B cell (primary cell): Measurements from ENCODE around the gene TIAM1. TPM values are rescaled to one million over a fixed set of nuclear protein-coding genes. Genes with fewer than 3 reads are reported as not detected.

Experiments
- ATAC-seq: fragments of 200-7000 bp; cut with Tn5 transposase; one replicate; pipeline ENCODE4 v1.10.0; 2021; ENCODE audit warnings: low read depth, mild to moderate bottlenecking, moderate number of reproducible peaks, moderate library complexity
- CTCF ChIA-PET: fragments of 350-600 bp; sonication (Branson Sonifier 250); formaldehyde crosslinking; loops from one replicate; lab custom pipeline; 2021; ENCODE audit warnings: antibody characterized with exemption, inconsistent platforms; lab: Charles Lee
- POLR2A ChIA-PET: fragments of 350-600 bp; sonication (Branson Sonifier 250); formaldehyde crosslinking; loops from one replicate; lab custom pipeline; 2021; ENCODE audit warnings: antibody characterized with exemption; lab: Charles Lee
- DNase-seq: peaks from one replicate; pipeline ENCODE4 v3.0.0; 2013
- H2AFZ ChIP-seq: 2 replicates; pipeline ENCODE4 v1.6.1; 2012; ENCODE audit warnings: mild to moderate bottlenecking, low read depth, low read length; ENCODE audit not compliant: insufficient read depth, poor library complexity, severe bottlenecking
- H3K27ac ChIP-seq, 2 donors: 1 replicate in 1 of 2; 2 replicates in 1 of 2; pipeline ENCODE4 v1.5.1; 2012 to 2013; ENCODE audit warnings: low read length in 2 of 2, mild to moderate bottlenecking in 2 of 2, moderate library complexity in 1 of 2
- H3K27me3 ChIP-seq, 4 experiments: fragments of 200-600 bp in 1 of 4; sonication (generic) in 1 of 4; replicated peaks in 1 of 4; 1 replicate in 2 of 4; 2 replicates in 2 of 4; pipeline versions ENCODE4 v1.6.1 to v1.7.0; 2013 to 2016; ENCODE audit warnings: low read length in 3 of 4, mild to moderate bottlenecking in 2 of 4, mixed read lengths in 1 of 4, moderate library complexity in 1 of 4; ENCODE audit not compliant: insufficient read depth in 4 of 4, control insufficient read depth in 3 of 4; ENCODE audit errors: control extremely low read depth in 1 of 4
- H3K36me3 ChIP-seq, 2 experiments: replicated peaks in 1 of 2; 1 replicate in 1 of 2; 2 replicates in 1 of 2; pipeline versions ENCODE4 v1.6.1 to v1.7.1; 2013; ENCODE audit warnings: low read length in 1 of 2; ENCODE audit not compliant: insufficient read depth in 2 of 2, control insufficient read depth in 1 of 2; ENCODE audit errors: control extremely low read depth in 1 of 2, extremely low read depth in 1 of 2
- H3K4me1 ChIP-seq, 2 donors: fragments of 200-600 bp in 1 of 2; sonication (generic) in 1 of 2; 1 replicate in 1 of 2; 2 replicates in 1 of 2; pipeline versions ENCODE4 v1.5.1 to v1.6.1; 2013 to 2017; ENCODE audit warnings: low read length in 2 of 2; ENCODE audit not compliant: control insufficient read depth in 2 of 2, insufficient read depth in 2 of 2
- H3K4me2 ChIP-seq: replicated peaks from 2 replicates; pipeline ENCODE3; 2012; ENCODE audit warnings: mild to moderate bottlenecking, low read depth, low read length; ENCODE audit not compliant: poor library complexity, severe bottlenecking
- H3K4me3 ChIP-seq, 5 experiments: fragments of 200-600 bp in 1 of 5; sonication (generic) in 1 of 5; 1 replicate in 3 of 5; 2 replicates in 2 of 5; pipeline versions ENCODE4 v1.5.1 to v1.7.0; 2011 to 2016; ENCODE audit warnings: low read length in 4 of 5, mild to moderate bottlenecking in 4 of 5, low read depth in 2 of 5, control low read depth in 1 of 5, moderate library complexity in 1 of 5; ENCODE audit not compliant: insufficient read depth in 1 of 5; ENCODE audit errors: control extremely low read depth in 1 of 5, extremely low read depth in 1 of 5
- H3K79me2 ChIP-seq: fragments of 200-600 bp; sonication (generic); one replicate; pipeline ENCODE4 v1.6.0; 2016; ENCODE audit warnings: low read length; ENCODE audit not compliant: control insufficient read depth, insufficient read depth
- H3K9ac ChIP-seq: fragments of 200-600 bp; sonication (generic); 2 replicates; pipeline ENCODE4 v1.6.1; 2017; ENCODE audit warnings: mild to moderate bottlenecking, low read length, moderate library complexity
- H3K9me3 ChIP-seq, 3 donors: one replicate each; pipeline versions ENCODE4 v1.6.1 to v1.7.1; 2013; ENCODE audit warnings: low read length in 2 of 3; ENCODE audit not compliant: control insufficient read depth in 2 of 3, insufficient read depth in 1 of 3; ENCODE audit errors: control extremely low read depth in 1 of 3
- H4K20me1 ChIP-seq: 2 replicates; pipeline ENCODE4 v1.6.0; 2012; ENCODE audit warnings: mild to moderate bottlenecking, low read length; ENCODE audit not compliant: insufficient read depth, control insufficient read depth, poor library complexity, severe bottlenecking
- H3K27ac Mint-ChIP-seq: one replicate; pipeline ENCODE4 v1.8.0; 2021; ENCODE audit warnings: mixed read lengths
- H3K27me3 Mint-ChIP-seq: one replicate; pipeline ENCODE4 v1.8.0; 2021; ENCODE audit warnings: mixed read lengths
- H3K4me1 Mint-ChIP-seq: one replicate; pipeline ENCODE4 v1.8.0; 2021; ENCODE audit warnings: mixed read lengths
- H3K4me3 Mint-ChIP-seq: one replicate; pipeline ENCODE4 v1.8.0; 2021; ENCODE audit warnings: mixed read lengths
- H3K9me3 Mint-ChIP-seq: one replicate; pipeline ENCODE4 v1.8.0; 2022; ENCODE audit warnings: mixed read lengths; ENCODE audit not compliant: insufficient read depth
- CTCF ChIP-seq: fragments of 200-600 bp; IDR thresholded peaks from one replicate; pipeline ENCODE4 v1.8.0; 2022; ENCODE audit warnings: antibody characterized with exemption, mild to moderate bottlenecking
- EZH2 ChIP-seq: IDR thresholded peaks from 2 replicates; pipeline ENCODE4 v1.6.1; 2012; ENCODE audit warnings: borderline replicate concordance, low read depth, mild to moderate bottlenecking, moderate library complexity, low read length; ENCODE audit not compliant: insufficient read depth, poor library complexity, severe bottlenecking
- WGBS: methylation state at CpG from one replicate; pipeline ENCODE4 v1.1.5; 2013; ENCODE audit warnings: missing lambda C conversion rate; ENCODE audit not compliant: insufficient coverage; 5-methylcytosine and 5-hydroxymethylcytosine counted together
- intact Hi-C: fragments of 100-400 bp; cut with micrococcal nuclease; formaldehyde crosslinking; loops from one replicate; pipeline ENCODE4 v1.10.0; 2022
- polyA plus RNA-seq: library from polyadenylated mRNA; depleted of rRNA; stranded (reverse); fragments of >200 nt; gene quantifications from 2 replicates; pipeline ENCODE4 v1.2.3, GENCODE V29; 2012
- total RNA-seq, 2 donors: library from RNA; stranded (reverse); fragments of 120-200 nt in 1 of 2; gene quantifications; 1 replicate in 1 of 2; 2 replicates in 1 of 2; pipeline versions ENCODE4 v1.2.3 to v1.2.4, GENCODE V29; 2013 to 2022

TIAM1 gene
- total and polyA plus RNA-seq, 2 donors (not counting 1 experiment from before 2014, with no cell fraction given): 0.51 to 1.0 TPM

- POLR2A ChIA-PET: no interaction called here
- H3K4me2 ChIP-seq: no peak overlapping the region
- no peak overlapping the region for H3K27ac Mint-ChIP-seq
Measured at GRCh38 chr21:31107871-31108270, 236.2 kb downstream of the TIAM1 start.

More at GRCh38 chr21:31107871-31108270, 236.2 kb downstream of the TIAM1 start:
- Mint-ChIP-seq H3K4me3 (no peak overlapping the region), H3K27me3 (no peaks in the 10 kb centered on the region), H3K4me1 (peaks cover 26% of the 10 kb centered on the region), H3K9me3 (no peaks in the 10 kb centered on the region)
- ATAC-seq (no peak), DNase-seq (no peak)
- H3K36me3 ChIP-seq: no peaks in the 10 kb centered on the region
- H3K27ac ChIP-seq: no peak overlapping the region
- no peak overlapping the region for H3K9ac ChIP-seq
- no peaks in the 10 kb centered on the region for H4K20me1 ChIP-seq
- TF ChIP-seq CTCF (no peak), EZH2 (no peak)
- WGBS: no CpG with 5 or more reads among the region's 1 CpG
- H2AFZ ChIP-seq: no peak overlapping the region
- CTCF ChIA-PET: interaction anchor here (3.8 kb wide), 1 partner anchor 9 kb away, joined by 21 read pairs; no protein-coding TSS in a partner anchor
- H3K79me2 ChIP-seq: no peaks in the 10 kb centered on the region
- intact Hi-C loops: no loop called here
- H3K4me1 ChIP-seq: peaks cover 14 to 21% of the 10 kb centered on the region in 2 donors
- H3K9me3 ChIP-seq: peaks cover 0 to 8% (median 0%) of the 10 kb centered on the region in 3 donors
- H3K27me3 ChIP-seq: no peaks in the 10 kb centered on the region
- no peak overlapping the region for H3K4me3 ChIP-seq
